Skeletal muscle tissue (tissue), 4 donors: ENCODE results near the gene LPAR3. TPM values are rescaled to one million over a fixed set of nuclear protein-coding genes. Genes with fewer than 3 reads are reported as not detected.

ENCODE experiments used
- H3K27ac ChIP-seq: one replicate; pipeline ENCODE4 v1.7.0; 2013; ENCODE audit warnings: mild to moderate bottlenecking, low read depth, low read length, inconsistent platforms
- H3K27me3 ChIP-seq, 3 donors: one replicate each; pipeline ENCODE4 v1.7.0; 2013; ENCODE audit warnings: low read length in 3 of 3; ENCODE audit not compliant: control insufficient read depth in 3 of 3, insufficient read depth in 3 of 3
- H3K36me3 ChIP-seq, 3 donors: one replicate each; pipeline ENCODE4 v1.7.0; 2013; ENCODE audit warnings: low read length in 3 of 3; ENCODE audit not compliant: control insufficient read depth in 3 of 3, insufficient read depth in 3 of 3
- H3K4me1 ChIP-seq, 3 donors: one replicate each; pipeline ENCODE4 v1.7.0; 2013; ENCODE audit warnings: low read length in 3 of 3, mild to moderate bottlenecking in 3 of 3; ENCODE audit not compliant: control insufficient read depth in 3 of 3, insufficient read depth in 3 of 3
- H3K4me3 ChIP-seq, 3 donors: one replicate each; pipeline ENCODE4 v1.7.0; 2013; ENCODE audit warnings: low read length in 3 of 3
- H3K9ac ChIP-seq, 3 donors: one replicate each; pipeline ENCODE4 v1.7.0; 2013; ENCODE audit warnings: low read length in 3 of 3, mild to moderate bottlenecking in 3 of 3, moderate library complexity in 2 of 3, low read depth in 1 of 3
- H3K9me3 ChIP-seq, 3 donors: one replicate each; pipeline ENCODE4 v1.7.0; 2013; ENCODE audit warnings: low read length in 3 of 3; ENCODE audit not compliant: control insufficient read depth in 3 of 3
- total RNA-seq: library from RNA; depleted of rRNA; stranded (reverse); fragments of >200 nt; gene quantifications from one replicate; pipeline ENCODE4 v1.2.3, GENCODE V29; 2014
- donor health status: Osteomylitis.

The LPAR3 gene
- total RNA-seq, 1 donor from 2014 or later, result under 0.01 TPM

DNA sequence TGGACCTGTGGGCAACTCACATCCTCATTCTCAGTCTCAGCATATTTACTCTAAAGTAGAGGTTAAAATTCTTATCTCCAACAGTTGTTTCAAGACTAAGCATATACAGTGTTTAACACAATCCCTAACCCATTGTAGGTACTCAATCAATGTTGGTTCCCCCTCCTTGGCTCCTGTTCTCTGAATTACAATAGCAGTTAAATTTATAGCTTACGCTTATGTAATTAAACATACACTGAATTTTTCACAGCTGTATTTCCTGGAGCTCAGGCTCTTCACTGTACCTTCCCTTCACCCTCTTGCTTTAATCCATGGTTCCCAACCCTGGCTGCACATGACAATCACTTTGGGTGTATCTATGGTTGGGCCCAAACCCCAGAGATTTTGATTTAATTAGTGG is 89.4 kb downstream of the LPAR3 start:
- no peak overlapping the region for H3K27ac ChIP-seq
- no peaks in the 10 kb centered on the region for H3K4me1 ChIP-seq
- no peak overlapping the region for H3K4me3 ChIP-seq
- H3K27me3 ChIP-seq, result peaks cover 0 to 3% (median 0%) of the 10 kb centered on the region in 3 donors
- H3K36me3 ChIP-seq, result no peaks in the 10 kb centered on the region
- no peak overlapping the region for H3K9ac ChIP-seq
- no peaks in the 10 kb centered on the region for H3K9me3 ChIP-seq

- Histone ChIP-seq H3K9me3 (no peaks in the 10 kb centered on the region), H3K4me1 (no peaks in the 10 kb centered on the region), H3K9ac (no peak overlapping the region), H3K27me3 (peaks cover 0 to 1% (median 0%) of the 10 kb centered on the region in 3 donors), H3K36me3 (no peaks in the 10 kb centered on the region), H3K27ac (no peak overlapping the region), H3K4me3 (no peak overlapping the region)
These were observed 90.3 kb downstream of the LPAR3 start for GRCh38 chr1:84802567-84803232.

DNA sequence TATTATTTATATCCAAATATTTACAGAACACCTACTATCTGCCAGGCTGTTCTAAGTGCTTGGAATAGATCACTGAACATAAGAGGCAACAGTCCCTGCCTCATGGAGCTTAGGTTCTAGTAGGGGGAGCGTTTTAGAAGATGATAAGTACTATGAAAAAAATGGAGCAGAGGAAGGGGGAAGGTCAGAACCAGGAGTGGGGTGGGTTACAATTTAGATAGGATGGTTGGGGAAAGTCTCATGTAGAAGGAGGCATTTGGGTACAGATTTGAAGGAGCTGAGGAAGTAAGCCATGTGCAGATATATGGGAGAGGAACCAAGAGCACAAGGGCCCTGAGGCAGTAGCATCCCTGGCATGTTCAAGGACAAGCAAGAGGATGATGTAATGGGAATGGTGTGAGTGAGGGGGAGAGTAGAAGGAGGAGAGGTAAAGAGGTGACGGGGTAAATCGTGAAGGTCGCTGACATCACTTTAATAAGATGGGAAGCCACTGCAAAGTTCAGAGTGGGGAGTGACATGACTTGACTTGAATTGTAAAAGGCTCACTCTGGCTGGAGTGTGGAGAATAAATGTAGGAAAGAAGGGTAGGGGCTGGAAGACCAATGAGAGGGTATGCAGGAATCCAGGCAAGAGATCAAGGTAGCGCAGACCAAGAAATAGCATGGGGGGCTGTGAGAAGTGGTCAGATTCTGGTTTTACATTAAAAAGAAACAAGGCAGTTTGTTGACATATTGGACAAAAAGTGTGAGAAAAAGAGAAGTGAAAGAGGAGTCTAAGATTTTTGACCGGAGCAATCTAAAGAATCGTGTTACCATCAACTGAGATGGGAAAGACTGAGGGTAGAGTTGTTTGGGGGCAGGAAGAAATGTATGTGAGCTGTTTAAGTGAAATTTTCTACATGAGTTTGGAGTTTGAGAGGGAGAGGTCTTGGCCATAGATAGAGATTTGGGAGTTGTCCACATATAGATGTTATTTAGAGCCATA is 92.6 kb downstream of the LPAR3 start:
- Histone ChIP-seq H3K36me3 (no peaks in the 10 kb centered on the region), H3K27me3 (no peaks in the 10 kb centered on the region), H3K4me3 (no peak overlapping the region), H3K9me3 (no peaks in the 10 kb centered on the region), H3K27ac (no peak overlapping the region), H3K4me1 (no peaks in the 10 kb centered on the region), H3K9ac (no peak overlapping the region)

DNA sequence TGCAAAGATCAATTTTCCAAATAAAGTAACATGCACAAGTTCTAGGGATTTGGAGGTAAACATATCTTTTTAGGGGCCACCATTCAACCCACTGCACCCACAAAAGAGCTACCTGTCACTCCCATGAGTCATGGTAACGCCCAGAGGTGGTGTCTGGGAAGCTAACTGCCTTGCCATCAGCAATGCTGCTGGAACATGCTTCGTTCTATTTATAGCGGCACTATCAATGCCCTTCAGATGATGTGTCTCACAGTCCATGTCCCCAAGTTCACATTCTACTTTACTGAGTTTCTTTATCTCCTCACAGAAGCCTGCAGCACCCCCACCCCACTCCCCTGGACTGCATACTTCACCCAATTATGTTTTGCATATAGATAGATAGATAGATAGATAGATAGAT is 95.4 kb downstream of the LPAR3 start:
- H3K4me1 ChIP-seq, result no peaks in the 10 kb centered on the region
- H3K9me3 ChIP-seq, result peaks cover 0 to 3% (median 0%) of the 10 kb centered on the region in 3 donors
- H3K27ac ChIP-seq, result no peak overlapping the region
- no peaks in the 10 kb centered on the region for H3K27me3 ChIP-seq
- H3K36me3 ChIP-seq, result no peaks in the 10 kb centered on the region
- no peak overlapping the region for H3K9ac ChIP-seq
- no peak overlapping the region for H3K4me3 ChIP-seq

DNA sequence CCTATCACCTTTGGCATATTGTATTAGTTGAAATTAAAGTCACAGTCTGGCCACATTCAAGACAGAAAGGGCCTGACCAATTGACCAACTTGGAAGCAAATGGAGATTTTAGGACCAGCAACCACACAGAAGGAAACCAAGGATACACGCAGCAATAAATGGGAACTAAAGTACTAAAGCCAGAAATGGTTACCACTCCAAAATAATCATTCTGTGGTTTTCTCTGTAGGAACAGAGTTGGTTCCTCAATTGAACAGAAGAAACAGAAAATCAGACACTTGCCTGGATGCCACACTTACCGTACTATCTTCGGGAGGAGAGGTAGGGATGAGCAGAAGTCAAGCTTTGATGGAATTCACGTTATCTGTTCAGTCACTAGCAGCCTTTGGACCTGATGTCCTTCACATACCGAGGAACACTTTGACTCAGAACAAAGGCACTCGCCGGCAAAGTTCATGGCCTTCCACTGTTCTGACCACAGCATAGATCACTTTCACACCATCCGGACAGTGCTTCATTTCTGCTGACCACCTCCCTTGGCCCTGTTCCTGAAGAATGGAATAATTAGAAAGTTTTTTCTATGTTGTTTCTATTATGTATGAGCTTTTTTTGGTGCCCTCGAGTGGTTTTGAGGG is 96.9 kb downstream of the LPAR3 start:
- Histone ChIP-seq H3K9me3 (peaks cover 0 to 7% (median 3%) of the 10 kb centered on the region in 3 donors), H3K27me3 (no peaks in the 10 kb centered on the region), H3K36me3 (no peaks in the 10 kb centered on the region), H3K4me3 (no peak overlapping the region), H3K9ac (no peak overlapping the region), H3K27ac (no peak overlapping the region), H3K4me1 (no peaks in the 10 kb centered on the region)

- H3K36me3 ChIP-seq, result no peaks in the 10 kb centered on the region
These were observed 97.8 kb downstream of the LPAR3 start for GRCh38 chr1:84795213-84795612.

DNA sequence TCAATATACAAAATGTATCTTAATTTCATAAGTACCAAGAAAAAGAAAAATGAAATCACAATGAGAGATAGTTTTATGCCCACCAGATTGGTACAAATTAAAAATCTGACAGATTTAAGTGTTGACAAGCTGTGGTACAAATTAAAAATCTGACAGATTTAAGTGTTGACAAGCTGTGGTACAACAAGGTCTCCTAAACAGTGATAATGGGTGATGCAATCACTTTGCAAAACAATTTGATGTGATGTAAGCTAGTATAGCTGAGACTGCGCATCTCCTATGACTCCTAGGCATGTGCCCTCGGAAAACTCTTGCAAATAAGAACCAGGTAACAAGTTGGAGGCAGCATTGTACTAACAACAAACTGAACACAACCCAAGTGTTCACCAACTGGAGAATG is 100.6 kb downstream of the LPAR3 start:
- H3K27me3 ChIP-seq, result no peaks in the 10 kb centered on the region
- H3K9me3 ChIP-seq, result peaks cover 0 to 10% (median 3%) of the 10 kb centered on the region in 3 donors
- H3K36me3 ChIP-seq, result no peaks in the 10 kb centered on the region
- H3K4me1 ChIP-seq, result no peaks in the 10 kb centered on the region
- H3K9ac ChIP-seq, result no peak overlapping the region
- no peak overlapping the region for H3K27ac ChIP-seq
- H3K4me3 ChIP-seq, result no peak overlapping the region

More at GRCh38 chr1:84795213-84795612, 97.8 kb downstream of the LPAR3 start:
- Histone ChIP-seq H3K9me3 (peaks cover 0 to 7% (median 3%) of the 10 kb centered on the region in 3 donors), H3K4me3 (no peak overlapping the region), H3K27me3 (no peaks in the 10 kb centered on the region), H3K27ac (no peak overlapping the region), H3K9ac (no peak overlapping the region), H3K4me1 (no peaks in the 10 kb centered on the region)

GRCh38 chr1:84789014-84789413 is 104.0 kb downstream of the LPAR3 start:
- H3K9ac ChIP-seq, result no peak overlapping the region
- no peak overlapping the region for H3K4me3 ChIP-seq
- H3K27ac ChIP-seq, result no peak overlapping the region
- no peaks in the 10 kb centered on the region for H3K27me3 ChIP-seq
- H3K36me3 ChIP-seq, result no peaks in the 10 kb centered on the region
- H3K9me3 ChIP-seq, result peaks cover 0 to 10% (median 3%) of the 10 kb centered on the region in 3 donors
- no peaks in the 10 kb centered on the region for H3K4me1 ChIP-seq

GRCh38 chr1:84785271-84786036 is 107.6 kb downstream of the LPAR3 start:
- Histone ChIP-seq H3K27ac (no peak overlapping the region), H3K9me3 (peaks cover 0 to 3% (median 0%) of the 10 kb centered on the region in 3 donors), H3K27me3 (no peaks in the 10 kb centered on the region), H3K9ac (no peak overlapping the region), H3K4me3 (no peak overlapping the region), H3K4me1 (no peaks in the 10 kb centered on the region), H3K36me3 (no peaks in the 10 kb centered on the region)
